Fibroblast of lung (primary cell): ENCODE measurements around the gene DTL.

ENCODE experiments used
- CTCF ChIP-seq, 2 donors: IDR thresholded peaks in 1 of 2; conservative IDR thresholded peaks in 1 of 2; 1 replicate in 1 of 2; 2 replicates in 1 of 2; pipeline ENCODE4 v1.5.1; 2011 to 2012; ENCODE audit warnings: low read length in 2 of 2, control low read depth in 1 of 2, inconsistent platforms in 1 of 2, low read depth in 1 of 2, mild to moderate bottlenecking in 1 of 2
- EZH2 ChIP-seq: IDR thresholded peaks from 2 replicates; pipeline ENCODE4 v1.5.1; 2012; ENCODE audit warnings: low read length, control low read depth, mild to moderate bottlenecking; ENCODE audit errors: missing control alignments

GRCh38 chr1:211986628-211987254, 48.8 kb upstream of the DTL start:
- TF ChIP-seq EZH2 (no peak), CTCF (conservative IDR thresholded peaks at IDR 0.05 in 1 of 2, IDR thresholded peaks at IDR 0.05 in 1 of 2; ENCODE audit: low read depth in 1 of 2, low read length in 2 of 2) (no peak)
